Measurements from ENCODE around the gene PRKAG2.
"Not testable (repeated sequence)": the region's sequence is repeated elsewhere in the genome, so short reads cannot be mapped to it uniquely, and the experiment has no call there.

The PRKAG2 gene

DNA sequence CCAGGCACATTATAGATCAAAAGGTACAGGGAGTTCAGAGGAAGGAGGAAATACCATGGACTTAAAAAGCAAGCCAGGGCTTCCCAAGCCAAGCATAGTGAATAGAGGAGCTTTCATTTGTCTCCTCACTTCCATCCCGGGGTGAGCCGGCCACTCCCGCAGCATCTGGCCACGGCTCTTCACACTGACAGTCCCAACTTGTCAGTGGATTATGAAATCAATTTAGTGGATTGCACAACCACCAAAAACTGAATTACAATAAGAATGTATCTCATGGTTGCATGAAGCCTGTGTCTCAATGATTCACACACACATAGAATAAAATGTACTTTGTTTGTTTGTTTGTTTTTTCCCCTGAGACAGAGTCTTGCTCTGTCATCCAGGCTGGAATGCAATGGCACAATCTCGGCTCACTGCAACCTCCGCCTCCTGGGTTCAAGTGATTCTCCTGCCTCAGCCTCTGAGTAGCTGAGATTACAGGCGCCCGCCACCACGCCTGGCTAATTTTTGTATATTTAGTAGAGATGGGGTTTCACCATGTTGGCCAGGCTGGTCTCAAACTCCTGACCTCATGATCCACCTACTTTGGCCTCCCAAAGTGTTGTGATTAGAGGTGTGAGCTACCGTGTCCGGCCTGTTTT is 79.1 kb downstream of the PRKAG2 start:
- not testable (repeated sequence) for DNase-seq

DNA sequence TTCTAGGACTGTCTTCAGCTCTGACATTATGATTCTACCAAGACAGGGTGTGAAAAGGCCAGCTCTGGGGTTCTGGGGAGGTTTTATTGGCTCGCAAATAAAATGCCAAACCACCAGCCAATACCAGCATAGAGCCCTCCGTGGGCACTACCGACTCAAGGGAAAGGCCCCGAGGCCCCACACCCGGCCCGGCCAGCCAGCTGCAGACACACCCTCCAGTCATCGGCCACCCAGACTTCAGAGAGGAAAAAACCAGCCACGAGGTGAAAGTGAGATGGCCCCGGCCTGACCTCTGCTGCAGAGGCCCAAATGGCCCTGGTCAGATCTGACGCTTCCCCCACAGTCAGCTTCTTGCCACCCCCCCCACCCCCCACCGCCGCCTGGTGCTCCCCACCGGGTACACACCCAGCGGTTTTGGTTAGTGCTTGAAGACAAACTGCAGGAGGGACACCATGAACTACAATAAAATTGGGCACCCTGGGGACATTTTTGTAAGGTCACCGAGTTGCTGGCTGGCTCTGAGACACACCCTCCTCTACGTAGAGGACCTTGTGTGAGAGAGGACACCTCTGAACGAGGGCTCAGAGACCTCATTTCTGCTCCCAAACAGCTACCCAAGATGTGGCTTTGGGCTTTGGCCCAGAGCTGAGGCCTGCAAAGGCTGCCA is 79.9 kb downstream of the PRKAG2 start:
- DNase-seq, result no peak

GRCh38 chr7:151796091-151796870 is 80.6 kb downstream of the PRKAG2 start:
- no peak for DNase-seq

GRCh38 chr7:151795168-151795811 is 81.6 kb downstream of the PRKAG2 start:
- DNase-seq, result no peak

- no peak for DNase-seq
Observed at GRCh38 chr7:151794508-151795167, 82.3 kb downstream of the PRKAG2 start.

GRCh38 chr7:151793991-151794507 is 82.9 kb downstream of the PRKAG2 start:
- DNase-seq, result no peak

- no peak for DNase-seq
Observed at GRCh38 chr7:151793531-151793951, 83.4 kb downstream of the PRKAG2 start.

DNA sequence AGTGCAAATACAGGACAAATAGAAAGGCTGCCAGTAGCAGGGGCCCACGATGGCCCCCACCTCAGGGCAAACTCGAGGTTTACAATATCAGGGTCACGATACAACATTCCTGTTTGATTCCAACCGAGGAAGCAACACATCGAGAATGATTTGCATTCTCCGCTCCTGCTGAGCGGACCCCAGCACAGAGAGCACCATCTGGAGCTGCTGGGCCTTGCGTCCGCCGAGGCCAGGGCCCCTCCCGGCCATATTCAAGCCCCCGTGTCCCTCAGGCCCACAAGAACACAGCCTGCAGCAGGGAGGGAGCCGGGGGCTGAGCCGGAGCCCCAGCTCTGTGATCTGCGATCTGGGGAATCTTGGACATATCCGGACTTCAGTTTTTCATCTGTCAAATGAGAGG is 84.3 kb downstream of the PRKAG2 start:
- no peak for DNase-seq

GRCh38 chr7:151792086-151792485 is 84.8 kb downstream of the PRKAG2 start:
- DNase-seq, result no peak

- no peak for DNase-seq
Observed at GRCh38 chr7:151790830-151791620, 85.9 kb downstream of the PRKAG2 start.

DNA sequence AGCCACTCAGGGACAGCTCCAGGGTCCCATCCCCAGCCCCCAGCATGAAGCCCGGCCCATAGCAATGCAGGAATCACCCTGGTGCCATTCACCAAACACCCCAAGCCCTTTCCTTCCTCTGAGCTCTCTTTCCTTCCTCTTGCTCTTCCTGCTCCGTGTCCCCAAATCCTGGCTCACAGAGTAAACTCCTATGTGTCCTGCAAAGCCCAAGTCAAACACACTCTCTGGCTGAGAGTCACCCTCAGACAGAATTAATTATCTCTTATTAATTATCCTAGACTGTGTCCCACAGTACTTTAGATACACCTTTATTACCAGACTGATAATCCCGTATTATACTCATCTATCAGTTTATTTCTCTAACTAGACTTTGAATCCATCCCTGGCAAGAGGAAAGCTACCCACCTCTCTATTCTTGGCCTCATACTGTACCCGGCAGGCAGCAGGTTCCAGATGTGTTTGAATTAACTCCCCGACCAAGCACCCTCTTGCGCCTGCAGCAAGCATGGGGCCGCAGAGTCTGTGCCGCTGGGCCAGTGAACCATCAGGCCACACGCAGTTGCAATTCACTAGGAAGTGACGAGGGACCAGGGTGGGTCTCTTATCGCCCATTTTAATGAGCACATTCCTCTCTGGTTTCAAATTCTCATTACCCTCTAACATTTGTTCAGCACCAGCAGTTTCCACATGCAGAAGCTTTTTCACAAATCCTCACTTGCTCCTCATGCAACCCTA is 86.7 kb downstream of the PRKAG2 start:
- DNase-seq, result no peak

GRCh38 chr7:151789380-151789947 is 87.5 kb downstream of the PRKAG2 start:
- DNase-seq, result no peak

DNA sequence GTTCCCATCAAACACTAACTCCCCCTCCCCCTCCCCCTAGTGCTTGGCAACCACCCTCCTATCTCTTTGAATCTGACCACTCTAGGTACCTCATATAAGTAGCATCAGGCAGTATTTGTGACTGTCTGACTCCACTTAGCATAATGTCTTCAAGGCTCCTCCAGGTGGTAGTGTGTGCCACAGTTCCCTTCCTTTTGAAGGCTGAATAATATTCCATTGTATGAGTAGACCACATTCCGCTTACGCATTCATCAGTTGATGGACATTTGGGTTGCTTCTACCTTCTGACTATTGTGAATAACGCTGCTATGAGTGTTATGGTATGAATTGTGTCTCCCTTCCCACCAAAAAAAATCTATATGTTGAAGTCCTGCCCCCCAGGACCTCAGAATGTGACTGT is 89.6 kb downstream of the PRKAG2 start:
- no peak for DNase-seq

- DNase-seq, result no peak
Observed at GRCh38 chr7:151786936-151787335, 90.0 kb downstream of the PRKAG2 start.

- DNase-seq, result no peak
Observed at GRCh38 chr7:151786241-151786640, 90.7 kb downstream of the PRKAG2 start.

GRCh38 chr7:151785681-151785965 is 91.3 kb downstream of the PRKAG2 start:
- DNase-seq, result no peak

DNA sequence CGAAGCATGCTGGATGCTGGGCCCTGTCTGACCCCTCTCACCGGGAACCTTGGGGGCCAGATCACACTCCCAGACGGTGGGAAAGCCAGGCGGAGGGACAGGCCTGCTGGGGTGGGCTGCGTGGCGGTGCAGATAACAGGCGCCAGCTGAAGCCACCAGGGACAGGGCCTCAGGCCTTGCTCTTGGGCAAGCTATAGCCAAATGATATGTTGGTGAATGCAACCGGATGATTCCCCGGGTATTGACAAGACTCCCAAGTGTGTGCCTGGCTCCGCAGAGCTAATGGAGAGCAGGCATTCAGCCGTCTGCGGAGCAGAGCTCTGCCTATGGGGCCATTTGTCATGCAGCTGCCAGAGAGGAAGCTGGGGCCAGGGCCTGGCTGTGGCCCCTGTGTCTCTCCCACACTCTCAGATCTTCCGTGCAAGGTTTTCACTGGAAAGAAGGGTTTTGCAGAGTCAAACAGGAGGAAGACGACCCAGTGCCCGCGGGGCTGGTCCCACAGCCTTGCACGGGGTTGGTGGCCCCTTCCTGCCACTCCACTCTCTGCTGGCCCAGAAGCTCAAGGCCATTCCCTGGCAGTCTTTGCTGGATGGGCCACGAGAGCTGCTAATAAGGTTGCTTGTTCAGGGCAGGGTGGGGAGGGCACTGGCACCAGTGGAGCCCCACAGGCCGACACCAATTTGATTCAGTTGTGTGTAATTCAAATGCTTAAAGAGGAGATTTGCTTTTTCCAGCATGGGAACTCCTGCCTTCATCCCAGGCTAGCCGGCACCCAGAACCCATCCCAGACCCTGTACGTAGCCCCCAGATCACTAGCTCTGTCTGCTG is 91.8 kb downstream of the PRKAG2 start:
- DNase-seq, result no peak

DNA sequence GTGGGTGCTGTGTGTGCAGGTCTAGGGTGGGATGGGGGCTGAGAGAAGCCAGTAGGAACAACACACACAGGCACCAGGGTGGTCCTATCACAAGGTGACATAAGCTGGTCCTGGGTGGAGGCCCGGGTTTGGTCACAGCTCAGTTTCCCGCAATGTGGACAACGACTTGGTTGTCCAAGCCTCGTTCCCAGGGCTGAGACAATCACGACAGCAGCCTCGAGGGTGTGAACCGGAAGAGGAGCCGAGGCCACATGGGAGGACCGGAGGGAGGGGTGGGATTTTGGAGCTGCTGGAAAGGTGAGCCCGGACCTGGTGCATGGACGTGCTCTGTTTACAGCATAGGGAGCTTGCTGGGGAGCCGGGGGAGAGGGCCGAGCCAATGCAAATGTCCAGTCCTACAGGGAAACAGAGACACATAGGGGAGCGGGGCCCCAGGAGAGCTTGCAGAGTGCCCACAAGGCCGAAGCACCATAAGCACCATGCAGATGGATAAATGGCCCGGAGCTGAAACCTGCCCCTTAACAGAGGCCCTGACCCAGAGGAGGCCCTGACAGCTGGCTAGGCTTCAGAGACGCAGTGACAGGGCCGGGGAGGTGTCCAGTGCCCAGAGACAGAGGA is 92.8 kb downstream of the PRKAG2 start:
- no peak for DNase-seq

GRCh38 chr7:151782598-151783448 is 94.1 kb downstream of the PRKAG2 start:
- peak; percentile 52 for DNase-seq

Measured in activated CD4-positive, alpha-beta T cell treated with anti-CD3 and anti-CD28 coated beads for 1 hour (primary cell).